Ovary (tissue), 9 donors: ENCODE results near the gene USP46. TPM values are rescaled to one million over a fixed set of nuclear protein-coding genes. Genes with fewer than 3 reads are reported as not detected.

ENCODE experiments used
- DNase-seq, 5 donors: peaks; one replicate each; pipeline ENCODE4 v3.0.0-alpha.2; 2019 to 2020
- H3K27ac ChIP-seq, 2 donors: fragments of 200-600 bp; one replicate each; pipeline versions ENCODE4 v1.5.1 to v1.8.0; 2019 to 2022
- H3K27me3 ChIP-seq: fragments of 200-600 bp; one replicate; pipeline ENCODE4 v1.8.0; 2022
- H3K36me3 ChIP-seq: fragments of 200-600 bp; sonication (generic); one replicate; pipeline ENCODE4 v1.5.1; 2019
- H3K4me1 ChIP-seq: one replicate; pipeline ENCODE4 v1.8.1; 2013; ENCODE audit warnings: mild to moderate bottlenecking, moderate library complexity; ENCODE audit not compliant: insufficient read depth
- H3K4me3 ChIP-seq: fragments of 200-600 bp; sonication (generic); one replicate; pipeline ENCODE4 v1.5.1; 2017
- H3K9me3 ChIP-seq, 2 donors: fragments of 200-600 bp in 1 of 2; sonication (generic) in 1 of 2; one replicate each; pipeline versions ENCODE4 v1.5.1 to v1.8.1; 2013 to 2019; ENCODE audit warnings: mild to moderate bottlenecking in 1 of 2, moderate library complexity in 1 of 2
- CTCF ChIP-seq, 3 donors: fragments of 450-650 bp in 2 of 3; fragments of 200-600 bp in 1 of 3; IDR thresholded peaks; one replicate each; pipeline versions ENCODE4 v1.5.1 to v1.8.0; 2016 to 2022; ENCODE audit warnings: antibody characterized with exemption in 3 of 3, mild to moderate bottlenecking in 1 of 3
- EP300 ChIP-seq: sonication (generic); formaldehyde crosslinking; IDR thresholded peaks from one replicate; pipeline ENCODE4 v1.6.1; 2017; ENCODE audit warnings: antibody characterized with exemption
- POLR2A ChIP-seq: fragments of 450-650 bp; IDR thresholded peaks from one replicate; pipeline ENCODE4 v1.6.1; 2017; ENCODE audit warnings: antibody characterized with exemption, mild to moderate bottlenecking, moderate library complexity
- WGBS, 3 donors: extraction: QIAGEN DNeasy Blood & Tissue Kit in 1 of 3; methylation state at CpG; one replicate each; pipeline versions ENCODE4 v1.1.5 to v1.1.7; 2013 to 2017; 5-methylcytosine and 5-hydroxymethylcytosine counted together
- intact Hi-C, 4 donors: fragments of 100-400 bp; cut with DNase I; formaldehyde crosslinking; loops; one replicate each; pipeline versions ENCODE4 v1.11.0 to v1.15.1; 2022 to 2023
- polyA plus RNA-seq, 2 donors: library from polyadenylated mRNA; stranded (reverse); fragments of 200-250 nt in 1 of 2; fragments of 350-450 nt in 1 of 2; fragmentation: Illumina TruSeq in 1 of 2; extraction: RNeasy Lipid Tissue Mini Kit (QIAGEN cat#74804) in 1 of 2; gene quantifications; one replicate each; pipeline ENCODE4 v1.2.3, GENCODE V29; 2013 to 2014
- total RNA-seq, 7 donors: library from RNA; depleted of rRNA in 2 of 7; stranded (reverse); fragments of >200 nt in 2 of 7; fragmentation: NEBNext Ultra II Directional in 3 of 7; extraction: Animal tissue kit (Norgen Biotek cat#: 25700) in 3 of 7; gene quantifications; one replicate each; pipeline versions ENCODE4 v1.1.0 to v1.2.4, GENCODE V29; 2016 to 2023
- donor health status: DM: no; HTN: no; CAD: no; lungs with moderate emphysema.
- donor health status: DM: no; HTN: no; CAD: no.
- donor health status: Bipolar disorder and iron deficiency.
- donor health status: DM: yes; HTN: yes; CAD: no.
- donor health status: DM: no; HTN: no; CAD: no.
- donor health status: DM: yes; HTN: yes; CAD: no.

USP46 gene
- total and polyA plus RNA-seq, 9 donors = 7.6 to 51.6 (median 26.9) TPM

- intact Hi-C loops = no loop called here
- no peaks in the 10 kb centered on the region for H3K36me3 ChIP-seq
- no peaks in the 10 kb centered on the region for H3K4me1 ChIP-seq
- TF ChIP-seq POLR2A (no peak), EP300 (no peak), CTCF (IDR thresholded peaks at IDR 0.05) (no peak)
- no peaks in the 10 kb centered on the region for H3K27me3 ChIP-seq
- no peak overlapping the region for H3K4me3 ChIP-seq
- H3K9me3 ChIP-seq = no peaks in the 10 kb centered on the region
- no peak for DNase-seq
- no peak overlapping the region for H3K27ac ChIP-seq
- WGBS, 3 donors = 32 to 50% (median 42%) methylated on average over 3 of the region's 3 CpGs
Observed at GRCh38 chr4:52604215-52604614, 54.9 kb downstream of the USP46 start.

- TF ChIP-seq POLR2A (no peak), CTCF (IDR thresholded peaks at IDR 0.05) (no peak), EP300 (no peak)
- Histone ChIP-seq H3K27me3 (no peaks in the 10 kb centered on the region), H3K4me3 (no peak overlapping the region), H3K9me3 (no peaks in the 10 kb centered on the region), H3K4me1 (no peaks in the 10 kb centered on the region), H3K27ac (no peak overlapping the region), H3K36me3 (no peaks in the 10 kb centered on the region)
- WGBS, 3 donors = 78 to 93% (median 89%) methylated on average over 3 of the region's 3 CpGs
- no peak for DNase-seq
- intact Hi-C loops = no loop called here
Observed at GRCh38 chr4:52600275-52600674, 58.8 kb downstream of the USP46 start.

GRCh38 chr4:52595001-52595400 lies 64.1 kb downstream of the USP46 start:
- H3K9me3 ChIP-seq = no peaks in the 10 kb centered on the region
- 76 to 89% (median 83%) methylated on average over 2 of the region's 2 CpGs for WGBS, 3 donors
- TF ChIP-seq POLR2A (no peak), EP300 (no peak), CTCF (IDR thresholded peaks at IDR 0.05) (no peak)
- intact Hi-C loops = no loop called here
- no peaks in the 10 kb centered on the region for H3K27me3 ChIP-seq
- H3K36me3 ChIP-seq = no peaks in the 10 kb centered on the region
- no peak for DNase-seq
- no peaks in the 10 kb centered on the region for H3K4me1 ChIP-seq
- no peak overlapping the region for H3K4me3 ChIP-seq
- no peak overlapping the region for H3K27ac ChIP-seq

- Histone ChIP-seq H3K4me1 (no peaks in the 10 kb centered on the region), H3K4me3 (no peak overlapping the region), H3K36me3 (no peaks in the 10 kb centered on the region), H3K27me3 (no peaks in the 10 kb centered on the region), H3K9me3 (no peaks in the 10 kb centered on the region), H3K27ac (no peak overlapping the region)
- 87 to 96% (median 94%) methylated on average over 3 of the region's 3 CpGs for WGBS, 3 donors
- DNase-seq = no peak
- intact Hi-C loops = no loop called here
- TF ChIP-seq POLR2A (no peak), CTCF (IDR thresholded peaks at IDR 0.05) (no peak), EP300 (no peak)
Observed at GRCh38 chr4:52592287-52592686, 66.8 kb downstream of the USP46 start.
